Esophagus squamous epithelium (tissue), 4 donors: Measurements from ENCODE around the gene ZNF354B.

Source experiments
- CTCF ChIP-seq, 6 experiments: fragments of 450-650 bp in 4 of 6; fragments of 200-600 bp in 2 of 6; sonication (generic) in 2 of 6; IDR thresholded peaks; one replicate each; pipeline ENCODE4 v1.5.1; 2016 to 2019; ENCODE audit warnings: antibody characterized with exemption in 6 of 6, mild to moderate bottlenecking in 4 of 6, moderate library complexity in 4 of 6
- POLR2A ChIP-seq, 4 donors: fragments of 450-650 bp; IDR thresholded peaks; one replicate each; pipeline ENCODE4 v1.6.1; 2017; ENCODE audit warnings: antibody characterized with exemption in 4 of 4, mild to moderate bottlenecking in 4 of 4, moderate library complexity in 3 of 4

- peak in 5 of 6 experiments; percentile 49 to 89 (median 85) for TF ChIP-seq CTCF (IDR thresholded peaks at IDR 0.05)
- TF ChIP-seq POLR2A (IDR thresholded peaks at IDR 0.05) = no peak
These were observed 20.4 kb upstream of the ZNF354B start for GRCh38 chr5:178839319-178839704.
